Right ventricle myocardium inferior (tissue), 1 donor: ENCODE data around the gene LAMA4. TPM values are rescaled to one million over a fixed set of nuclear protein-coding genes. Genes with fewer than 3 reads are reported as not detected.

Experiments
- ATAC-seq: fragments of 200-7000 bp; cut with Tn5 transposase; one replicate; pipeline ENCODE4 v1.9.1; 2020; ENCODE audit warnings: mild to moderate bottlenecking, moderate library complexity
- DNase-seq: peaks from one replicate; pipeline ENCODE4 v3.0.0; 2021; ENCODE audit errors: missing footprints
- intact Hi-C: fragments of 100-400 bp; cut with DNase I; formaldehyde crosslinking; loops from one replicate; pipeline ENCODE4 v1.11.0; 2022
- total RNA-seq: library from RNA; stranded (reverse); fragmentation: NEBNext Ultra II Directional; extraction: Animal tissue kit (Norgen Biotek cat#: 25700); gene quantifications from one replicate; pipeline ENCODE4 v1.2.1, GENCODE V29; 2021
- donor health status: DM: no; HTN: yes; CAD: no; lungs with severe emphysema.

Gene LAMA4
- total RNA-seq, 1 donor from 2014 or later: 83.0 TPM

DNA sequence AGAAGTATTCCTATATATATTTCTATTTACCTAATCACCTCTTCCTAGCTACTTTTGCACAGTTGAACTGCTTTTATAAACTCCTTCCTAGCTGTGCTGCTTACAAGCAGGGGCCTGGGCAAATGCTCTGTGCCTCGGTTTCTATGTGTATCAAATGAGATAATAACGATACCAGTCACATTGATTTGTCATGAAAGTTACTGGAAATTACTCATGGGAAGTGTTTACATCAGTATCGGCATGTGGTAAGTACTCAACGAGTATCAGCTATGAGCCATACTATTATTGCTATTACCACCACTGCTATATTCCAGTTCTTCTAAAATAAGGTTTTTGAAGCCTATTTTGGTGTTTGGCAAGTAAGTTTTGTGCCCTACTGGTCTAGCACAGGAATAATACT lies 4.9 kb downstream of the LAMA4 start:
- intact Hi-C loops: no loop called here
- DNase-seq: no peak
- no peak for ATAC-seq

DNA sequence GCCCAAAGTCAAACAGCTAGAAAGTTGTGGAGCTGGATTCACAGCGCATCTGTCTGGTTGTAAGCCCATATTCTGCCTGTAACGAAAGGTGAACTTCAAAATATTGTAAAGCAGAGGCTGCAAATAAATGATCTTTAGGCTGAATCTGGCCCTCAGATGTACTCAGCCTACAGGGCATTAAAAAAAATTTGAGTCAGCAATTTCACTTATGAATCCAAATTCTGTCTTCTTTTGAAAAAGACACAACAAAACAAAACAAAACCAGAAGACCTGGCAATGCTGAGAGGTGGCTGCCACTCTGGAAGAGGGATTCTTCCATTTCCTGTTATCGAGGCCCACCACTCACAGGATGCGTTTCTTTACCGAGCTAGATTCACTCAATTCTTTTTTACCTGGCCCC lies 7.1 kb downstream of the LAMA4 start:
- intact Hi-C loops: no loop called here
- ATAC-seq (no peak), DNase-seq (no peak)

DNA sequence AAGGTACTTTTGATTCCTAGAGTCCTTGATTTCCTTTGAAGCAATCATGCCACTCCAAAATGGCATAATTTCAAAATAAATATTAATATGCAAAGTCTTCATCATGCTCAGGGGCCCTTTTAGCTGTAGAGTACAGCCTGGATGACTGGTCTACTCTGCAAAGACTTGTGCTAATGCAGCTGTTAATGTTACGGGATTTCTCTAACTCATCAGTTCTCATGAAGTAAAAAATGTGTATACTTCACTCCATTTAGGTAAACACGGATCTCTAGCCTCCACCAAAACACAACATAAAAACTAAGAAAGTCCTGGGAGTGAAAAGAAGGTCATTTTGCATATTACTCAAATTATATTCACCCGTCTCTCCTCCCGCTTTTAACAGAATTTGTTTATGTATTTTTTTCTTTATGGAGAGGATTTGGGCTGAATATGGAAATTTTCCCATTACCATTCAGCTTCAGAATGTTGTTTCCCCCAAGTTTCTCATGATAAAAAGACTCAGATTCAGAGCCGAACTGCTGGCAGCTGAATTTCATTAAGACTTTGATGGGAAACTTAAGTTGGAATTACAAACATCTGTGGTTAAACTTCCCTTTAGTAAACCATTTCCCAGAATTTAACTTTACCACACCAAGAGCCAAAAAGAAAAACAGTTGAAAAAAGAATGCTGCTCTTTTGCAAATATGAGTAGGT lies 8.7 kb downstream of the LAMA4 start:
- no peak for ATAC-seq
- DNase-seq: no peak
- intact Hi-C loops: no loop called here

DNA sequence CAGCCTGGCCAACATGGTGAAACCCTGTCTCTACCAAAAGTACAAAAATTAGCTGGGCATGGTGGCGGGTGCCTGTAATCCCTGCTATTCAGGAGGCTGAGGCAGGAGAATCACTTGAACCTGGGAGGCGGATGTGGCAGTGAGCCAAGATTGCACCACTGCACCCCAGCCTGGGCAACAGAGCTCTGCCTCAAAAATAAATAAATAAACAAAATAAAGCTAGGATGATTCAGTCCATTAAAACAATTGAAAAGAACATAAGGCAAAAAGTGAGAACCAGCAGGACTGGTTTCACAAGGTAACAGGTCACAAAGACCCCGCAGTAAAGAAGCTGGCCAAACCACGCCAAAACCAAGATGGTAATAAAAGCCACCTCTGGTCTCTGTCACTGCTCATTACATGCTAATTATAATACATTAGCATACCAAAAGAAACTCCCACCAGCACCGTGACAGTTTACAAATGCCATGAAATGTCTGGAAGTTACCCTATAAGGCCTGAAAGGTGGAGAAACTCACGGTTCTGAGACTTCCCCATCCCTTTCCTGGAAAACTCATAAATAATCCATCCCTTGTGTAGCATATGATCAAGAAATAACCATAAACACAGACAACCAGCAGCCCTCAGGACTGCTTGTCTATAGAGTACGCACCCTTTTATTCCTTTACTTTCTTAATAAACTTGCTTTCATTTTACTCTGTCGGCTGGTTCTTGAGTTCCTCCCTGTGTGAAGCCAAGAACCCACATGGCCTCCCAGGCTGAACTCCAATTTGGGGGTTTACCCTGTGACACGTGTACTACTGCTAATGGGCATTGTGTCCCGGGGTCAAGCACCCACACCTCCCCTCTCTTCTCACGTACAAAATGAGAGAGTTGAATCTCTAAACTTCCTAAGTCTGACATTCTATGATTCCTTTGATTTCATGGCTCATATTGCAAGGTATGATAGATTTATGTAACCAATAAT lies 10.2 kb downstream of the LAMA4 start:
- DNase-seq (no peak), ATAC-seq (no peak)
- intact Hi-C loops: no loop called here

DNA sequence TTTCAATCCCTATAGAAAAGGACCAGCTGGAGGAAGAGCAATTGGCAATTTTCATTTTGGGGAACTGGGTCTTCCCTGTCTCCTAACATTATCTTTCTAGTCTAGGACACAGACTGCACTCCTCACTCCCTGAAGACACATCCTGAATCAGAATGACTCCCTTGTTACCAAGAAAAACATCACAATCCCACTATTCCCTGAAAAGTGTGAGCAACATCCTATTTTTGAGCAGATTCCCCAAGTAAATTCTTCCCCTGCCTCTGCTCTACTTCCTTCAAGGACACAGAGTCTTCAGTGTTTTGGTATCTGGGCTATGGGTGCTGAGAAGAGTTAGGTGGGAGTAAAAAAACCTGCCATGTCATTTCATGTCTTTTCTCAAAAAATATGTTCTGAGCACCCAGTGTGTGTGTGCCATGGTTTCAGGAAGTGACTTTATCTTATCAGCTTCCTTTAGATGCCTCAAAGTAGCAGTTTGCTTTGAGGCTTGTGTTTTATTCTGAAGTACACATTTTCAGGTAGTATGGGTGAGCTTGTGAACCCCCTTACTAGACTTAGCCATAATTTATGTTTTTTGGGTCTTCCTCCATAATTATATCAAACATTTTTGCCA lies 12.4 kb downstream of the LAMA4 start:
- no peak for ATAC-seq
- no peak for DNase-seq
- intact Hi-C loops: no loop called here

DNA sequence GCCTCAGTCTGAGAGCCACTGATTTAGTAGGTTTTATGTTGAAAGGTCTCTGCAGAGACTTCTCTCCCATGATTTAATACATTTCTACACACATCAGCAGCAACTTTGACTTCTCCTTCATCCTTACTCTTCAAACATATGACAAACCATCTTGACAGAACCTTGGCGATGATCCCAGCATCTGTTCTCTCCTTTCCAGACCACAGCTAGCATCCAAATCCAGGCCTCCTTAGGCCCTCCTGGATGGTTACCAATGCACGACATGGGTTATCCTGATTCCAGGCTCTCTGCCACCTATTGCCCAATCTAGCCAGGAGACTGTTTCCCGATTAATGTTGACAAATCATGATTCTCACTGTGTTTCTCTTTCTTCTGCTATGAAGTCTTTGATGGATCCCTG lies 16.8 kb downstream of the LAMA4 start:
- ATAC-seq (peak; percentile 75), DNase-seq (no peak)
- intact Hi-C loops: loop anchor here (2.0 kb wide), 1 partner anchor 15 kb away; no protein-coding TSS in a partner anchor

DNA sequence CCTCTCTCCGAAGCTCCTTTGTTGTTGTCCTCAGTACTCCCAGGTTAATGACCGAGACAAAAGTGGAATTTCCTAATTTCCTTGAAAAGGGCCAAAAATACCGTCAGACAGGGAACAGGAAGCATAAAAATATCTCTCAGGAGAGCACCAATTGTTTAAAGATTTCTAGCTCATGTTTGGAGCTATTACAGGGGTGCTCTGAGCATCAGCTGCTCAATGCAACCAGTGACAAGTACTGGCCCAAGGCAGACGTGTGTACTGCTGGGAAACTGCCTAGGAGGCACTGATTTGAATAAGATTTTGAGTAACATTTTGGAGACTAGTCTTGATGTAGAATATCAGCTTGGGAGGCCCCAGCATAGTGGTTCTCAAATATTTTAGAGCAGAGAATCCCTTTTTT lies 17.3 kb downstream of the LAMA4 start:
- intact Hi-C loops: loop anchor here (2.0 kb wide), 1 partner anchor 14 kb away; no protein-coding TSS in a partner anchor
- DNase-seq (no peak), ATAC-seq (peak; percentile 40)

DNA sequence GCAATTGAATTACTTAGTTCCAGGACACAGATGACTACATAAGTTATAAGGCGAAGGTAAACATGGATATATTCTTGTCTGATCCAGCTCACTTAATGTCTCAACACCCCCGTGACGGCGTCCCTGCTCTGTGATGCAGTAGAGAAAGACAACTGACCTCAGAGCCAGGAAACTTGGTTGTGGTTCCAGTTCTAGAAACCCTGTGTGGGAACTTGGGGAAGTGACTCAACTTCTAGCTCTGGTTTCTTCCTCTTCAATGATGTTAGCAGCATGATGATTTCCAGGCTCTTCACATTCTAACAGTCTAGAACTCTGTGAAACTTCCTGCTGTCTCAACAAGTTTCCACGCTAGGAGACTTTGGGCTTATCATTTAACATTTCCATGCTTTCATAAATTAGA lies 18.4 kb downstream of the LAMA4 start:
- intact Hi-C loops: loop anchor here (2.0 kb wide), 2 partner anchors 13 to 15 kb away; no protein-coding TSS in a partner anchor
- DNase-seq: peak; percentile 51
- ATAC-seq: no peak

DNA sequence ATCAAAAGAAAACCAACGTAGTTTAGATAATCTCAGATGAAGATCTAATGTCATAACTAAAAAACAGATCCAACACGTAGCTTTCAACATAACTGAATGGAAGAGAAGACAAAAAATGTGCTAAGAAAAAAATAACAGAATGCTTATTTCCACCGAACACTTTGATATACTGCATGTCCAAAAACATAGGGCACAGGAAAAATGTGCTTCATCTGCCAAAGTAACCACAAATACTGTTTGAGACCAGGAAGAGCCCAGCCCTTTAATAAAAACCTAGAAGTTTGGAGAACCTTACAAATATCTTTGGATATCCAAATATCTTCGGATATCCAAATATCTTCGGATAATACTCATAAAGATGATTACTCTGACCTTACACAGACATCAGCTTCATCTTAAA lies 19.8 kb downstream of the LAMA4 start:
- ATAC-seq (no peak), DNase-seq (no peak)
- intact Hi-C loops: loop anchor here (2.0 kb wide), 1 partner anchor 16 kb away; no protein-coding TSS in a partner anchor

DNA sequence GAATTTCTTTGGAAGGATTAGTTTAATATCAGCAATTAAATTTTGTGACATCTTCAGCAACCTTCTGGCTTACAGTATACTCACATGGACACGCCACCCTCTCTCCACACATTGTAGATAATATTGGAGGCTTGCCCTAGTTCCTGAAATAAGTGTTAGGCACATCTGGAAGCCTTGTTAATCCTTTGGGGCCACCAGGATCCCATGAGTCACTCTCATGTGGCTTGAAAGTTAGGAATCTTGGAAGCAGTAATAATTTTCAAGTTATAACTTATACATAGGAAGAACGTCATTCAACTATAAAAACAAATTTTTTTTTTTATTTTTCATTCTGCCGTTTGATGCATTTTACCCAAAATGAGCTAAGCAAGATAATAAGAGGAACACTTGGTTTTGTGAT lies 20.5 kb downstream of the LAMA4 start:
- intact Hi-C loops: loop anchor here (2.0 kb wide), 1 partner anchor 17 kb away; no protein-coding TSS in a partner anchor
- DNase-seq (no peak), ATAC-seq (peak; percentile 70)

DNA sequence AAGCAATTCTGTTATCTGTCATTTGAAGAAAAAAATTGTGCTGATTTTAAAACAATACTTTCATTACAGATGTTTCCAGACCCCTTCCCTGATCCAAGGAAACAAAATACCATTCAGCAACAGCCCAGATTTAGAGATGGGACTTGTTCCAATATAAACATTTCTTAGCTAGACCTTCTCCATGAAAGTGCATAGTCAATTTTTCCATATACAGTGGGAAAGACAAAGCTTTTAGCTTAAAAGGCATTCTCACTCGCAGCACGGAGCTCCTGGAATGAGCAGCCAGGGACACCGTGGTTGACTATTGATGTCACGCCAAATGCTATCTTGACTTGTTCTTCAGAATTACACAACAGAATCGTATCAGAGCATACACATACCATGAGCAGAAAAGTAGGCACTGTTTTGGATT lies 21.5 kb downstream of the LAMA4 start:
- intact Hi-C loops: no loop called here
- ATAC-seq (peak; percentile 67), DNase-seq (no peak)

DNA sequence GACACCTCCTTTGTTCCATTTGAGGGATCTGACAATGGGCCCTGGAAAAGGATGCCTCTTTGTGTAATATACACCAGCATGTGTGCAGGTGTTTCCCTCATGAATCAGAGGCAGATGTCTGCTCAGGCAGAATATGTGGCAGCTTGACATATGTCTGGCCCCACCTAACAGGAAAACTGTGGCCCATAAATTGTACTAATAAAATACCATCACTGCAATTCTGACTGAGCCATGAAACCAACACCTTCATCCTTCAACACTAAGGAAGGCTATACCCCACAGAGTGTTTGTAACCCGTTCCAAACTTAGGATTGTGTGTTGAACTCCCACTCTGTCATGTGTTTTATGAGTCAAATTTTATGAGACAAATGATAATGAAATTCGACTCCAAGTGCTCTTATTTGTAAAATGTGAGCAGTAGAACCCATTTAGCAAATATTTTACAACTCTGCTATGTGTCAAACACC lies 22.7 kb downstream of the LAMA4 start:
- DNase-seq (no peak), ATAC-seq (no peak)
- intact Hi-C loops: no loop called here

DNA sequence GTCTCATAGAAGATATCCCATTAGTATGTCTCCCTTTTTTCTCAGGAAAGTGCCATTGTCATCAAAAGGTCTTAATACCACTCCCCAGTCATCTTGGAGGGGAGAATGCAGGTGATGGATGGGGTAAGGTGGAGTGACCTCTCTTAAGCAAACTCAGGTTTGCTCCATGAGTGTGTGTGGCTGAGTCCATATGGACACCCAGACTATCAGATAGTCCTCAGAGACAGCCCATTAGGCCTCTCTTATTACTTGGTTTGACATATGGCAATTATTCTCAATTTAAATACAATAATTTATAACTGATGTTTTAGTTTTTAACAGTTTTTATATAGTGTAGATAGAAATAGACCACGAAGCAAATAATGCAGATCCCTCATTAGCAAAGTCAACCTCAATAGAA lies 23.2 kb downstream of the LAMA4 start:
- no peak for ATAC-seq
- intact Hi-C loops: no loop called here
- DNase-seq: no peak

DNA sequence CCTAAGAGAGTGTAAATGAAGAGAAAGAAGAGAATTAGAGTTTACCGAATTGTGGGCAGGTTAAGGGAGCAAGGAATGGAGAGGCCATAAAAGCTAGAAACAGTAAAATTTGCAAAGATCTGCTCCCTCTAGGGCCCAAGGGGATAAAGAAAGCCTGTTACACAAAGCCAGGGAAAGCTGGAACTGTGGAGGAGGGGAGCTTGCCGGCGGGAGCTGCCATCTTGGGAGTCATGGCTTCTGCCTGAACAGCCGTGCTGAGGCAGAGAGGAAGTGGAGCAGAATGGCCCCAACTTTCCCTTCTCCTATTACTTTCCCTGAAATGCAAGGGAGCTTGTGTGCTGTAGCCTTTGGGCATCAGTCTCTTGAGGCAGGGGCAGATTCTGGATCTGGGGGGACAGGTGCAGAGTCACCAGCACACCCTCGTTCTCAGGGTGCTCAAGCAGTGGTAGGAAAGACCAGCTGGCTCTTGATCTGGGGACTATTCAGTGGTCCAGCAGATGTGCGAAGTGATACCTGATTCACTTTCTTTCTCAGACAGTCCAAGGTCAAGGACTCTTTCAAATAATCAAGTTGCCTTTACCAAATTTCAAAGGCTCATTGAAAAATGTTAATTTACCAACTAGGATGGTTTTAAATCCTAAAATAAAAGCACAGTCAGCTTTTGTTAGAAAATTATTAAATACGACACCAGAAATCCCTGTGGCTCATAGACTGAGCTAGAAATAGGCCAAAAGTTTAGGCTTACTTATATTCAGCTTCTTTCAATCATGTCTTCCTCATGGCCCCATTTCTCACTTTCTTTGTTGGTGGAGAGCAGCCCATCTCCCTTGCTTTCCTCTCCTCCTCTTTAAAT lies 25.7 kb downstream of the LAMA4 start:
- no peak for DNase-seq
- ATAC-seq: no peak
- intact Hi-C loops: no loop called here

DNA sequence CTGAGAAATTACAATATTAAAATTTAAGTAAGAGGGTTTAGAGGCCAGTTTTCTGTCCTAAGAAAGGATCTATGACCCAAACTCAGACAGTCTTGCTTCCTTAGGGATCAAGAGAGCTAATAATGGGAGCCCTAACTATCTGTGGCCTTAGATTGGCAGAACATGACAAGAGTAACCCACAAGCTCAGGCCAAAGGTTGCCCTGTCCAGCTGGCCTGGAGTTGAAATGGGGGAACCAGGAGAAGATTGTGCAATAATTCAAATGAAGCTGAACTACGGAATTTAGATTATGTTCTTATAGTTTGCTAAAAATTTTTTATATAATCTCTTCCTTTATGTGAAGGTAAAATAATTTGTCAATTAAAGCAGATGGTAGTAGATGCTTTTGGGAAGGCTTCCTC lies 26.4 kb downstream of the LAMA4 start:
- ATAC-seq: peak; percentile 53
- intact Hi-C loops: no loop called here

DNA sequence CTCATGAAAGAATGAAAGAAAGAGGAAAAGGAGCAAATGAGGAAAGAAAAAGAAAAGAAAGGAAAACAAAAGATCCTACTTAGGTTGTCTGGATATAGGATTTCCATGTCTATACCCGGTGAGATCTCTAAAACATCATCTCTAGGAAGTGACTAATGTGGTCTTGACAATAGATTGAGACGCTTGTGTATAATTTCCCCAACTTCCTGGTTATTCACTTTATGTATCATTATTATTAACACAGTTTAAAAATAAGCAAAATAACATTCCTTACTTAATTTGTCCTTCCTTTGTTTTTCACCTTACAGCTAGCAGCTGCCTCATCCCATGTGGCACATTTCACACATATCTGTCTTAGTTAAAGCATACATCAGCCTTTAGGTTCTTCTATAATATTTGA lies 27.0 kb downstream of the LAMA4 start:
- intact Hi-C loops: no loop called here
- DNase-seq (no peak), ATAC-seq (no peak)

More for the DNA sequence above, 26.4 kb downstream of the LAMA4 start:
- no peak for DNase-seq

DNA sequence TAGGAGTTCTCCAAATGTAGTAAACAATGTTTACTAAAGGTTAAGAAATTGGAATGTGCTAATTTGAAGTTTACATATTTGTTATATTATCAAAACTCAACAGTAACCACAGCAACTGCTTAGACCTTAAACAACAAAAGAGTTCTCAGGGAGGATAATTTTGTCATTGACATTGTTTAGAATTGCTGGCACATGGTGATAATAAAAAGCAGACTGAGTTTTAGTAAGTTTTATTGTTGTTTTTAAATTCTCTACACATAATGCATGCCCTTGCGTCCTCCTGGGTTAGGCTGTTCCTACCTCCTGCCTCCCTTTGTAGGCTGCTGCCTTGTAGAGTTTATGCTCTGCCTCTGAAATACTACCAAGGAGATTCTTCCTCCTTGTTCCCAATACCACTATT lies 28.7 kb downstream of the LAMA4 start:
- ATAC-seq (no peak), DNase-seq (no peak)
- intact Hi-C loops: no loop called here

DNA sequence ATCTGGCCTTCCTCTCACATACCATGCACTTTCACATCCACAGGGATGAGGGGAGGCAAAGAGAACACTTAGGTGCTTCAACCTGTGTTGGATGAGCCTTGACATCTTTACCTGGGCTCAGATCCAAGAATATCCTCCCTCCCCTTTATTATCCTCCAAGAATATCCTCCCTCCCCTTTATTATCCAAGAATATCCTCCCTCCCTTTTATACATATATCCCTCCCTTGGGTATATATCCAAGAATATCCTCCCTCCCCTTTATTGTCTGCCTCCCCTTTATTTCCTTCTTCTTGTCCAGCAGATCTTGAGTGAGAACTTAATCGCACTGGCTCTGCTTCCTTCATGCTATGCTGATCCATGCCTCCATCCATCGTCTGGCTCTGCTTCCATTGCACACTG lies 30.3 kb downstream of the LAMA4 start:
- no peak for ATAC-seq
- intact Hi-C loops: no loop called here
- no peak for DNase-seq
